Muscle of leg (tissue), 11 donors: ENCODE results near the gene CGNL1. TPM values are rescaled to one million over a fixed set of nuclear protein-coding genes. Genes with fewer than 3 reads are reported as not detected.
A peak's percentile ranks its signal among the peaks of the same experiment; 100 is the strongest.

ENCODE experiments used
- DNase-seq: peaks from one replicate; pipeline ENCODE4 v3.0.0; 2013
- H3K27ac ChIP-seq: one replicate; pipeline ENCODE4 v1.5.1; 2013; ENCODE audit warnings: mild to moderate bottlenecking, low read length, control low read depth
- H3K27me3 ChIP-seq: one replicate; pipeline ENCODE4 v1.6.1; 2013; ENCODE audit warnings: low read length; ENCODE audit not compliant: control insufficient read depth, insufficient read depth
- H3K36me3 ChIP-seq: one replicate; pipeline ENCODE4 v1.6.1; 2013; ENCODE audit warnings: low read length; ENCODE audit not compliant: control insufficient read depth, insufficient read depth
- H3K4me1 ChIP-seq: one replicate; pipeline ENCODE4 v1.6.1; 2013; ENCODE audit warnings: low read length; ENCODE audit not compliant: control insufficient read depth, insufficient read depth
- H3K4me3 ChIP-seq: one replicate; pipeline ENCODE4 v1.5.1; 2013; ENCODE audit warnings: low read length, control low read depth
- H3K9me3 ChIP-seq: replicated peaks from 2 replicates; pipeline ENCODE4 v1.6.1; 2013; ENCODE audit warnings: low read depth, low read length; ENCODE audit not compliant: control insufficient read depth
- WGBS: methylation state at CpG from one replicate; pipeline ENCODE4 v1.1.5; 2013; ENCODE audit warnings: missing lambda C conversion rate; ENCODE audit not compliant: insufficient coverage; 5-methylcytosine and 5-hydroxymethylcytosine counted together
- polyA plus RNA-seq, 8 donors: library from polyadenylated mRNA; unstranded; fragments of 120-200 nt; gene quantifications; one replicate each; pipeline versions ENCODE4 v1.2.1 to v1.2.3, GENCODE V29; 2013; ENCODE audit warnings: inconsistent platforms in 1 of 8, low replicate concordance in 1 of 8; ENCODE audit not compliant: insufficient read length in 8 of 8, insufficient read depth in 1 of 8
- total RNA-seq: library from RNA; stranded (reverse); fragments of 120-200 nt; gene quantifications from one replicate; pipeline ENCODE4 v1.2.4, GENCODE V29; 2013

CGNL1 gene
- total and polyA plus RNA-seq, 9 donors: 6.3 to 13.7 (median 9.5) TPM

DNA sequence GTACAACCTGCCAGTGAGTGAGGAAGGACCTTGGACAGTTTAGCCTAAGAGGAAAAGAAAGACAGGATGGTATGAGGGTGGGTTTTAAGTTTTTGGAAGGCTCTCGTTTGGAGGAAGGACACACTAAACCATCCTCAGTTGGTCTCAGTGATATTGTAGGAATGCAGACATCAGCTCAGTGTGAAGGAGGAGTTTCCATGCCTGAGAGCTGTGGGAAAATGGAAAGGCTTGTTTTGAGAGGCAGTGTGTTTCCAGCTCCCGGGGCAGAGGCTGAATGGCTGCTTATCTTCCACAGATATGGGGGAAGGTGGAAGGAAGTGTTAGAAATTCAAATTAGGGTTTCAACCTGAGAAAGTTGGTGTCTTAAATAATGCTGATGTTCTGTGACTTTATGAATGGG is 125.8 kb downstream of the CGNL1 start:
- no peak for DNase-seq
- WGBS: 32% methylated on average over 1 of the region's 2 CpGs
- Histone ChIP-seq H3K9me3 (no peaks in the 10 kb centered on the region), H3K27me3 (no peaks in the 10 kb centered on the region), H3K27ac (no peak overlapping the region), H3K36me3 (no peaks in the 10 kb centered on the region), H3K4me3 (no peak overlapping the region), H3K4me1 (peaks cover 4% of the 10 kb centered on the region)

DNA sequence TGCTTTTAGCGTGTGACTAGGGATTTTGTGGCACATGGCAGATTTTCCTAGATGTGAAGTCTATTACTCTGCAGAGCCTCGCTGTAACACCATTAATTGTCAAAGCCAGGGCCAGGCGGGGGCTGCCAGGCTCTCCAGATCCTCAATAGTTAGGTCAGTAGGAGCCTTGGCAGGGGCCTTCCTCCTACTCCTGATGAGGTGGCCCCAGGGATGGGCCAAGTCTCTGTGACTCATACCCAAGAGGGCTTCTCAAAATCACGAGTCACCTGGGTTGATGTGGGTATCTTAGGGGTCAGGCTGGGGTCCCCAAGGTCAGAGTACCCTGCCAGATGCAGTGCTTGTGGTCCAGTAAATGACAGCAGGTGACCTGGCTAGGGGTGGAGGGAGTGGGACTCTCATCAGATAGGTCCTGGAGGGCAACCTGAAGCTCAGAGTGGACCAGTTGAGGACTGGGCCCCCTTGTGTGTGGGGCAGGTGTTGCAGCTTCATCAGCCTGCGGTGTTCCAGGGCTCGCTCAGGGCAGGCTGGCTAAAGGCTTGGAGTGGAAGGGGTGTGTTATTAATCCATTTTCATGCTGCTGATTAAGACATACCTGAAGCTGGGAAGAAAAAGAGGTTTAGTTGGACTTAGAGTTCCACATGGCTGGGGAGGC is 126.9 kb downstream of the CGNL1 start:
- no peaks in the 10 kb centered on the region for H3K9me3 ChIP-seq
- peaks cover 4% of the 10 kb centered on the region for H3K4me1 ChIP-seq
- 95% methylated on average over 5 of the region's 6 CpGs for WGBS
- no peak for DNase-seq
- H3K27me3 ChIP-seq: no peaks in the 10 kb centered on the region
- H3K27ac ChIP-seq: no peak overlapping the region
- H3K36me3 ChIP-seq: no peaks in the 10 kb centered on the region
- H3K4me3 ChIP-seq: no peak overlapping the region

DNA sequence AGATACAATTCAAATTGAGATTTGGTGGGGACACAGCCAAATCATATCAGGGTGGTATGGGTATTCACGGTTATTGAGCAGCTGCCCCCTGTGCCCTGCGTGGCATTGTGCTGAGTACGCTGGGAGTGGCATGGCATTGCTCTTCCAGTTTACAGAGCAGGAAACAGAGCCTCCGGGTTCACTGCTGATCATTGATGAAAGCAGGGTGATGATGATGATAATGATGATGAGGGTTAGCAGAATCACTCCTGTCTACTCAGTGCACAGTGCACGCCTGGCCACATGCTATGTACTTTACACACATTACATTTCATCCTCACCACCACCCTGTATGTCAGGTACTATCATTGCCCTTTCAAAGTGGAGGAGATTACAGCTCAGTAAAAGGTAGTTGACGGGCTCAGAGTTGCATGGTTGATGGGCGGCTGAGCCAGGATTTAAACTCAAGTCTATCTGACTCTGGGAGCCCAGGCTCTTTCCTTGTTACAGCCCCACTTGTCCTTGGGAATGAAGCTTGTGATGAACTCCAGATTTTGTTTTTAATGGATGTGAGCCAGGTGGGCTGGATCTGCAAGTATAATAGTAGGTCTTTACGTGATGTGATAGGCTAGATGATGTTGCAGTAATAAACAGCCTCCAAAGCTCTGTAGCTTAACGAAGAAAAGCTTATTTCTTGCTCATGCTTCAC is 127.8 kb downstream of the CGNL1 start:
- H3K9me3 ChIP-seq: no peaks in the 10 kb centered on the region
- no peaks in the 10 kb centered on the region for H3K27me3 ChIP-seq
- H3K4me3 ChIP-seq: no peak overlapping the region
- DNase-seq: peak; percentile 76
- no peak overlapping the region for H3K27ac ChIP-seq
- H3K4me1 ChIP-seq: peaks cover 7% of the 10 kb centered on the region
- 85% methylated on average over 4 of the region's 9 CpGs for WGBS
- H3K36me3 ChIP-seq: no peaks in the 10 kb centered on the region

DNA sequence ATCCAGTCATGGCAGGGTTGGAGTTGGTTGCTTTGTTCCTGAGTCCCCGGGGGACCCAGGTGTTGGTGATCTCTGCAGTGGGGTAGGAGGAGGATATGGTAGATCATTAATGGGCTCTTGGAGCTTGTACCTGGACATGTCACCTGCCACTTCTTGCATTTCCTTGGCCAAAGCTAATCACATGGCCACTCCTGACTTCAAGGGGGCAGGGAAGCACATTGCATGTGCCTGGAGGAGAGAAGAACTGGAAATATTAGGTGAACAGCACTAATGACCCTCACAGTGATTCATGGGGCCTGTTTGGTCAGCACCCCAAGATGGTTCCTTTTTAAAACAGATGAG is 128.3 kb downstream of the CGNL1 start:
- H3K4me1 ChIP-seq: peaks cover 12% of the 10 kb centered on the region

DNA sequence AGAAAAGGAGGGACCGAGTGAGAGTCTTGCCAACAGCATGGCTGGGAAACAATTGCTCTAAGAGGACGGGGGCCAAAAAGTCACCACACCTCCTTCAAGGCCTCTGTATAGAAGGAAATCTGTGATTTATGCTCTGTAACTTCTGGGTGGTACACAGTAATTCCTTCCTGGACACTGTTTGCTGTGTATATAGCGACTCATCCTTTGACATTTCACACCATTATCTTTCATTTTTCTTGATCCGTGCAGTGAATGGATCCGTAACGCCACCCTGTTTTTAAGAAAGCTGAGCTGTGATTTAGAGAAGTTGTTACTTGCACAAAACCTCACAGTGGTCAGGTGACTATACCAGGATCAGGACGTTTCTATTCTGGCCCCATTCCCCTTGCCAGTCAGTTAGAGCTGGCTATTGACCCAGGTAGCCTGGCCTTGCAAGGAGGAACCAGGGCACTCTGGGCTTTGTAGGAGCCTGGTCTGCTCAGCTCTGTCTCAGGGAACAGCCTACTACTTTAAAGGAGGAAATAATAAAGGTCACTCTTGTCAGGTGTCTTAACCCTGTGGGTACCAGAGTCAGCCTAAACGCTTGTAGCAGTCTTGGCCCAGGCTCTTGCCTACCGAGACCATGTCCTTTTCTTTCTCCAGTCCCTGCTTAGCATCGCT is 128.9 kb downstream of the CGNL1 start:
- 93% methylated on average over 2 of the region's 10 CpGs for WGBS
- Histone ChIP-seq H3K27me3 (no peaks in the 10 kb centered on the region), H3K9me3 (no peaks in the 10 kb centered on the region), H3K4me1 (peaks cover 18% of the 10 kb centered on the region), H3K36me3 (no peaks in the 10 kb centered on the region), H3K4me3 (no peak overlapping the region), H3K27ac (no peak overlapping the region)
- no peak for DNase-seq

More for the DNA sequence above, 128.3 kb downstream of the CGNL1 start:
- H3K27me3 ChIP-seq: no peaks in the 10 kb centered on the region
- no peaks in the 10 kb centered on the region for H3K9me3 ChIP-seq
- H3K4me3 ChIP-seq: no peak overlapping the region
- no peak overlapping the region for H3K27ac ChIP-seq
- no peak for DNase-seq
- no peaks in the 10 kb centered on the region for H3K36me3 ChIP-seq
- WGBS: no CpG with 5 or more reads among the region's 1 CpG

DNA sequence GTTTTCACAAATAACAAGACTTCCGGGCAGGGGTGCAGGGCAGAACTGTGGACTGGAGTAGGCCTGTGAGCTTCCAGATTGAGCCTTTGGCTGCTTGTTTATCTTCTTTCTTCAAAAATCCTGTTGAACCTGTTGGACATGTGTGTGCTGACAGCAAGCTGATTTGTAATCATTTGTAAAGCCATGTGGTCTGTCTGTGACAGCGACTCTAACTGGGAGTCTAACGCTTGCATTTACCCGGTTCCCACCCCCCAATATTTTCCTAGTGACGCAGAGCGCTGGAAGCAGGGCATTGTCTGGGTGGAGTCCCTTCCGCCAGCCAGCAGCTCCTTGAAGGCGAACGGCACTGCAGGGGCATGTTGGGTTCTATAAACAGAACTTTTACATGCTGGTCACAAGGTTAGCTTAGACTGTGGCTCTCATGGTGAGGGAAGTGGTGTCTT is 129.7 kb downstream of the CGNL1 start:
- WGBS: 81% methylated on average over 4 of the region's 9 CpGs
- Histone ChIP-seq H3K27ac (peak overlapping the region; percentile 35), H3K36me3 (no peaks in the 10 kb centered on the region), H3K27me3 (no peaks in the 10 kb centered on the region), H3K4me1 (peaks cover 25% of the 10 kb centered on the region), H3K9me3 (no peaks in the 10 kb centered on the region), H3K4me3 (no peak overlapping the region)
- DNase-seq: no peak

DNA sequence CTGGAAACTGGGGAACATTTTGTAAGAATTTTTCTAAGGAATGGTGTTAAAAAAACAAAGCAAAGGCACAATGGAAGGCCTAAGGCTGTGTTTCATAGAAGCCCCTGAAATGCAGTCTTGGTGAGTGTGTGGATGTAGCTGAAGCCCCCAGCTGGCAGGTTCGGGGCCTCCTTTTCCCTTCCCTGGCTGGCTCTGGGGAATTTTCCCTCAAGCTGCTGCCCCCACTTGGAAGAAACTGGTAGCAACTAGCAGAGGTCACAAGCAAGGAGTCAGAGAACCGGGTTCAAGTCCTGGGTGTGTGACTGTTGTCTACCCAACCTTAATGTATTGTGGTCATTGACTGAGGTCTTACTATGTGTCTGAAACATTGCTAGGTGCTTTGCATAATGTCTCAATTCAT is 130.1 kb downstream of the CGNL1 start:
- WGBS: 83% methylated on average over 1 of the region's 2 CpGs
- Histone ChIP-seq H3K4me1 (peaks cover 25% of the 10 kb centered on the region), H3K9me3 (no peaks in the 10 kb centered on the region), H3K27ac (peak overlapping the region; percentile 35), H3K4me3 (no peak overlapping the region), H3K27me3 (no peaks in the 10 kb centered on the region), H3K36me3 (no peaks in the 10 kb centered on the region)
- DNase-seq: no peak

DNA sequence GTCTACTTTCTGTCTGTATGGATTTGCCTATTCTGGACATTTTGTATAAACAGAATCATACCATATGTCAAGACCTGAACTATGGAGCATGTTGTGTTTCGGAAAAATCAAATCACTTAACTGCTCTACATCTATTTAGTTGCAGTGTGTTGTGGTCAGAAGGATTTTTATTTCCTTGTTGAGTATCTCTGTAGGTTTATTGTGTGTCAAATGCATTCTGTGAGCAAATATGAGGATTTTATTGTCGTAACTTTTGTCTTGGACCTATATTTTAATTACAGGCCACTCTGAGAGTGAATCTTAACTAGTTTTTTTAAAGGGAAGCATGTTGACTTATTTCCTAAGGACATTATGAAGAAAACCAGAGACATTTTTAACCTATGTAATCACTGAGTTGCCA is 130.8 kb downstream of the CGNL1 start:
- peaks cover 25% of the 10 kb centered on the region for H3K4me1 ChIP-seq
- no CpG with 5 or more reads among the region's 2 CpGs for WGBS

DNA sequence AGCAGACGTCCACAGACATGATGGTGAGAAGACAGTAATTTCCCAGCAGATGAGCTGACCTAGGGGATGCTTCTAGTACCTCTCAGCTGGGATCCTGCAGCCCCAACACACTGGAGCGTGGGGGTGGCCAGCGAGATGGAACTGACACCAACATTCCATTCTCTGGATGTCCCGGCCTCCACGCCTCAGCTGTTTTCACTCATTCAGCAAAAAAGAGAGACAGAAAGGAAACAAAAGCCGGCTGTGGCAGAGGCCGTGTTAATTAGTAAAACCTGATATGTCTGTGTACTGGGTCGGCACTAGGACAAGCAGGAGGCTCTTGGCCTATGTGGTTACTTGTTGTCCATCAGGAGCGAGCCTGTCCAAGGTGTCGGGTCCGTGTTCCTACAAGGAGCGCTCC is 132.8 kb downstream of the CGNL1 start:
- Histone ChIP-seq H3K36me3 (no peaks in the 10 kb centered on the region), H3K4me3 (no peak overlapping the region), H3K4me1 (peaks cover 25% of the 10 kb centered on the region), H3K27me3 (no peaks in the 10 kb centered on the region), H3K9me3 (no peaks in the 10 kb centered on the region), H3K27ac (peak overlapping the region; percentile 42)
- DNase-seq: peak; percentile 63
- 57% methylated on average over 8 of the region's 12 CpGs for WGBS

More for the DNA sequence above, 130.8 kb downstream of the CGNL1 start:
- H3K9me3 ChIP-seq: no peaks in the 10 kb centered on the region
- H3K36me3 ChIP-seq: no peaks in the 10 kb centered on the region
- no peaks in the 10 kb centered on the region for H3K27me3 ChIP-seq
- no peak overlapping the region for H3K27ac ChIP-seq
- no peak overlapping the region for H3K4me3 ChIP-seq
- no peak for DNase-seq

DNA sequence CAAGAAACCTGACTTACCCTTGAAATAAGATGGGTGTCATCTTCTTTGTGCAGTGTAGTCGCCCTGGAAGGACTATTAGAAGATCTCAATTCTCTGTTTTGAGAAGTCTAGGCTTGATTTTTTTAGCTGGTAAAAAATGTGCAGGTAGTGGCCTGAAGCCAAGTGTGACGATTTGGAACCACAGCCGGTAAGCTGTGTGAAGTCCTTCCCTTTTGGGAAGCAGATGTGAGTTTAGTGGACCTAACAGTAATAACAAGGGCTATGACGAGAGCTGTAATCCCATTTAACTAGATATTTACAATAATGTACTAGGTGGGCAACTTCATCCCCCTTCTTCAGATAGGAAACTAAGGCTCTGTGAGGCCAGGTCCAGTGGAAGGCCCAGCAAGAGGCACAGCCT is 133.7 kb downstream of the CGNL1 start:
- DNase-seq: no peak
- H3K27me3 ChIP-seq: no peaks in the 10 kb centered on the region
- H3K36me3 ChIP-seq: no peaks in the 10 kb centered on the region
- H3K27ac ChIP-seq: peak overlapping the region; percentile 35
- peaks cover 23% of the 10 kb centered on the region for H3K4me1 ChIP-seq
- 86% methylated on average over 1 of the region's 4 CpGs for WGBS
- H3K9me3 ChIP-seq: no peaks in the 10 kb centered on the region
- H3K4me3 ChIP-seq: no peak overlapping the region
